ENCODE data around the gene IRAK1.
A peak's percentile ranks its signal among the peaks of the same experiment; 100 is the strongest.

IRAK1 gene

GRCh38 chrX:154051201-154051810 lies 31.6 kb upstream of the IRAK1 start:
- Histone ChIP-seq H3K36me3 (replicated peaks) (no peaks in the 10 kb centered on the region), H3K27me3 (replicated peaks) (no peaks in the 10 kb centered on the region), H3K27ac (no peak overlapping the region), H3K4me3 (ENCODE audit: low read depth, low read length) (no peak overlapping the region)
- TF ChIP-seq CTCF (IDR thresholded peaks at IDR 0.05; ENCODE audit: low read depth, low read length, missing control alignments), result peak; percentile 84
- in situ Hi-C loops (cut with HindIII; ENCODE audit: low pct_ligation_motif_present, low sequenced_read_pairs), result no loop called here
- peak; percentile 62 for DNase-seq

DNA sequence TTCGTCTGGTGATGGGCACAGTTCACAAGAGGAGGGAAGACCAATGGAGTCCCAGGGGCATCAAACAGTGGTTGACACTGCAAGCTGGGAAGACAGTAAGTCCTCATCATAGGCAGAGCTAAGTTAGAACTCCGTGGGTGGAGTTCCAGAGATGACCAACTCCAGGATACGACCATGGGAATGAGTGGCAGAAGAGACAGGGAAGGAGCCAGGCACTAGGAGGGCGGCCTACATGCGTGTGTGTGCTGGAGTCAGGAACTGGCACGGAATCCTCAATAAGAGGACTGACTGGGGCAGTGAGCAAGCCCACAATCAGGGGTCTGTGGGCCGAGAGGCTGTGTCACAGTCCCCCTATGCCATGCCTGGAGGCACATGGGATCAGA lies 30.4 kb upstream of the IRAK1 start:
- in situ Hi-C loops (cut with HindIII; ENCODE audit: low pct_ligation_motif_present, low sequenced_read_pairs), result no loop called here
- Histone ChIP-seq H3K36me3 (replicated peaks) (no peaks in the 10 kb centered on the region), H3K27ac (no peak overlapping the region), H3K27me3 (replicated peaks) (no peaks in the 10 kb centered on the region), H3K4me3 (ENCODE audit: low read depth, low read length) (no peak overlapping the region)
- no peak for DNase-seq
- TF ChIP-seq CTCF (IDR thresholded peaks at IDR 0.05; ENCODE audit: low read depth, low read length, missing control alignments), result no peak

- DNase-seq, result no peak
- TF ChIP-seq CTCF (IDR thresholded peaks at IDR 0.05; ENCODE audit: low read depth, low read length, missing control alignments), result no peak
- Histone ChIP-seq H3K36me3 (replicated peaks) (no peaks in the 10 kb centered on the region), H3K27ac (no peak overlapping the region), H3K27me3 (replicated peaks) (no peaks in the 10 kb centered on the region), H3K4me3 (ENCODE audit: low read depth, low read length) (no peak overlapping the region)
- in situ Hi-C loops (cut with HindIII; ENCODE audit: low pct_ligation_motif_present, low sequenced_read_pairs), result no loop called here
Measured at GRCh38 chrX:154049209-154050112, 29.8 kb upstream of the IRAK1 start.

DNA sequence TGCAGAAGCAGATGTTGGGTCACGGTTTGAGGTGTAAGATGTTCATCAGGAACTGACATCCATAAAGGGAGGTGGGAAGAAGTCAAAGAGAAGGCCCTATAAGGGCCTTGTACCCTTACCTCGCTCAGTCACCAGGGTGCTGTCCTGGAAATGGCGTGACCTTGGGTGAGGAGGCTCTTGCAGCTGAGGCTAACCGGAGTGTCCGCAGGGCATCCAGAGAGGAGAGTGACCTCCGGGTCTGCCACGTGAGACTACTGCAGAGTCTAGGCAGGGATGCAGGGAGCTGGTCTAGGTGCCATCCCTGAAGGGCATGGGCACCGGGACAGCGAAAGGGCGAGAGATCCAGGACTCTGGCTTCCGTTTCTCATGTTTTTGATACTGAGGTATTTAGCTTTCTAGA lies 28.7 kb upstream of the IRAK1 start:
- DNase-seq, result no peak
- Histone ChIP-seq H3K27ac (no peak overlapping the region), H3K27me3 (replicated peaks) (no peaks in the 10 kb centered on the region), H3K4me3 (ENCODE audit: low read depth, low read length) (no peak overlapping the region), H3K36me3 (replicated peaks) (no peaks in the 10 kb centered on the region)
- in situ Hi-C loops (cut with HindIII; ENCODE audit: low pct_ligation_motif_present, low sequenced_read_pairs), result no loop called here
- no peak for TF ChIP-seq CTCF (IDR thresholded peaks at IDR 0.05; ENCODE audit: low read depth, low read length, missing control alignments)

- in situ Hi-C loops (cut with HindIII; ENCODE audit: low pct_ligation_motif_present, low sequenced_read_pairs), result no loop called here
- Histone ChIP-seq H3K27ac (peak overlapping the region; percentile 87), H3K27me3 (replicated peaks) (no peaks in the 10 kb centered on the region), H3K4me3 (ENCODE audit: low read depth, low read length) (no peak overlapping the region), H3K36me3 (replicated peaks) (no peaks in the 10 kb centered on the region)
- DNase-seq, result peak; percentile 20
- TF ChIP-seq CTCF (IDR thresholded peaks at IDR 0.05; ENCODE audit: low read depth, low read length, missing control alignments), result no peak
Measured at GRCh38 chrX:154046940-154047610, 27.4 kb upstream of the IRAK1 start.
